ENCODE results near the gene HOXD1.

The HOXD1 gene

DNA sequence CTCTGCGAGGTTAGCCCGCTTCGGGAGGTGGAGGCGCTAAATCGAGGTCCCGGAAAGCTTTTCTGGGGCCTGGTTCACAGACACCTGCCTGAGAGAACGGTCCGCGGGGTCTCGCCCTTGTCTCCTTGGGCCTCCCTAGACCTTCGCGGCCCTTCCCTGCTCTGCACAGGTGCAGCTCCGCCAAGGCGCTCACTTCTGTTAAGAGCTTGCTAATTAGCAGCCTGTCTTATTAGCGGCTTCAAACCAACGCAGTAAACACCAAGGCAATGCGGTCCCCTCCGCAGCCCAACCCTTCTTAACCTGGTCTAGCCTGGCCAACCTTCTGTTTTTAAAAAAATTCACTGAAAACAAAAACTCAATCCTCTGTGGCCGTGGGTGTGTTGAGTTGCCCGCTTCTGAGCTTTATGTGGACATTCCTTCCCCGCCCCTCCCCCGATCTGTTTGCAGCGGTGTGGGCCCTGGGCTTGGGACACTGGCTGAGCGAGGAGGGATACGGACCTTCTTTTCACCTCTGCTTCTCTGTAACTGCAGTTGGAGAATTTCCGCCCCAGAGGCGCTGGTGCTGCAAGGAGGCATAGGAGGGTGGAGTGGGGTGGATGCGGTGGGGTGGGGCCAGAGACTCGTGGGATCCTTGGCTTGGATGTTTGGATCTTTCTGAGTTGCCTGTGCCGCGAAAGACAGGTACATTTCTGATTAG is 40.5 kb upstream of the HOXD1 start:
- Histone ChIP-seq H3K27ac (ENCODE audit: low read depth, low read length) (no peak overlapping the region), H4K20me1 (ENCODE audit: low read depth, low read length) (no peaks in the 10 kb centered on the region), H3K79me2 (ENCODE audit: insufficient read depth, low read length) (no peaks in the 10 kb centered on the region), H3K4me2 (ENCODE audit: low read depth, low read length, poor library complexity, severe bottlenecking) (no peak overlapping the region), H3K36me3 (ENCODE audit: low read length) (no peaks in the 10 kb centered on the region), H3K9ac (ENCODE audit: low read length) (no peak overlapping the region), H3K4me3 (ENCODE audit: insufficient read depth, low read length, poor library complexity, severe bottlenecking) (no peak overlapping the region), H3K9me3 (ENCODE audit: insufficient read depth, low read length) (no peaks in the 10 kb centered on the region), H2AFZ (ENCODE audit: low read depth, low read length, severe bottlenecking) (no peak overlapping the region), H3F3A (ENCODE audit: insufficient read depth) (no peaks in the 10 kb centered on the region), H3K9me2 (replicated peaks; ENCODE audit: insufficient read depth, low read length) (no peaks in the 10 kb centered on the region), H3K27me3 (ENCODE audit: low read length) (no peaks in the 10 kb centered on the region)
- no peak for TF ChIP-seq EZH2phosphoT487 (conservative IDR thresholded peaks at IDR 0.05; ENCODE audit: low read length)
- TF ChIP-seq, protein P1, sequence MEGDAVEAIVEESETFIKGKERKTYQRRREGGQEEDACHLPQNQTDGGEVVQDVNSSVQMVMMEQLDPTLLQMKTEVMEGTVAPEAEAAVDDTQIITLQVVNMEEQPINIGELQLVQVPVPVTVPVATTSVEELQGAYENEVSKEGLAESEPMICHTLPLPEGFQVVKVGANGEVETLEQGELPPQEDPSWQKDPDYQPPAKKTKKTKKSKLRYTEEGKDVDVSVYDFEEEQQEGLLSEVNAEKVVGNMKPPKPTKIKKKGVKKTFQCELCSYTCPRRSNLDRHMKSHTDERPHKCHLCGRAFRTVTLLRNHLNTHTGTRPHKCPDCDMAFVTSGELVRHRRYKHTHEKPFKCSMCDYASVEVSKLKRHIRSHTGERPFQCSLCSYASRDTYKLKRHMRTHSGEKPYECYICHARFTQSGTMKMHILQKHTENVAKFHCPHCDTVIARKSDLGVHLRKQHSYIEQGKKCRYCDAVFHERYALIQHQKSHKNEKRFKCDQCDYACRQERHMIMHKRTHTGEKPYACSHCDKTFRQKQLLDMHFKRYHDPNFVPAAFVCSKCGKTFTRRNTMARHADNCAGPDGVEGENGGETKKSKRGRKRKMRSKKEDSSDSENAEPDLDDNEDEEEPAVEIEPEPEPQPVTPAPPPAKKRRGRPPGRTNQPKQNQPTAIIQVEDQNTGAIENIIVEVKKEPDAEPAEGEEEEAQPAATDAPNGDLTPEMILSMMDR (IDR thresholded peaks at IDR 0.05; ENCODE audit: insufficient read depth, low read length, poor library complexity, severe bottlenecking), result no peak

DNA sequence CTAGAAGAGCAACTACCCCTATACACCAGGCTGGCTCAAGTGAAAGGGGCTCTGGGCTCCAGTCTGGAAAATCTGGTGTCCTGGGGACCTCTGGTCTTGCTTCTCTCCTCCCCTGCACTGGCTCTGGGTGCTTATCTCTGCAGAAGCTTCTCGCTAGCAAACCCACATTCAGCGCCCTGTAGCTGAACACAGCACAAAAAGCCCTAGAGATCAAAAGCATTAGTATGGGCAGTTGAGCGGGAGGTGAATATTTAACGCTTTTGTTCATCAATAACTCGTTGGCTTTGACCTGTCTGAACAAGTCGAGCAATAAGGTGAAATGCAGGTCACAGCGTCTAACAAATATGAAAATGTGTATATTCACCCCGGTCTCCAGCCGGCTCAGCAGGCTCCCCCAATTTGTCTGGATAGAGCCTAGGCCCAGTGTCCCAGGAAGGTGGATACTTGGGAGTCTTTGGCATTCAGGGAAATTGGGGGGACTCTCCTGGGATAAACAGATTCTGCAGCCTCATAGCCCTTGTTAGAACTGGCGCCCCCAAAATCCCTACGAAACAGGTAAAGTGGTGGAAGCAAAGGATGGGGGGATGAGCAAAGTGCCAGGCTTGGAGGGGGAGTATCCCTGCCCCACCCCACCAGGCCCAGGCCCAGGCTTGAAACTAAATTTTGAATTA is 39.6 kb upstream of the HOXD1 start:
- Histone ChIP-seq H3K4me2 (ENCODE audit: low read depth, low read length, poor library complexity, severe bottlenecking) (no peak overlapping the region), H3F3A (ENCODE audit: insufficient read depth) (no peaks in the 10 kb centered on the region), H3K9me2 (replicated peaks; ENCODE audit: insufficient read depth, low read length) (no peaks in the 10 kb centered on the region), H3K36me3 (ENCODE audit: low read length) (no peaks in the 10 kb centered on the region), H3K27me3 (ENCODE audit: low read length) (no peaks in the 10 kb centered on the region), H3K9me3 (ENCODE audit: insufficient read depth, low read length) (no peaks in the 10 kb centered on the region), H3K9ac (ENCODE audit: low read length) (no peak overlapping the region), H4K20me1 (ENCODE audit: low read depth, low read length) (no peaks in the 10 kb centered on the region), H2AFZ (ENCODE audit: low read depth, low read length, severe bottlenecking) (no peak overlapping the region), H3K79me2 (ENCODE audit: insufficient read depth, low read length) (no peaks in the 10 kb centered on the region), H3K4me3 (ENCODE audit: insufficient read depth, low read length, poor library complexity, severe bottlenecking) (no peak overlapping the region), H3K27ac (ENCODE audit: low read depth, low read length) (no peak overlapping the region)
- no peak for TF ChIP-seq EZH2phosphoT487 (conservative IDR thresholded peaks at IDR 0.05; ENCODE audit: low read length)
- TF ChIP-seq, protein P1 (IDR thresholded peaks at IDR 0.05; ENCODE audit: insufficient read depth, low read length, poor library complexity, severe bottlenecking), result no peak

DNA sequence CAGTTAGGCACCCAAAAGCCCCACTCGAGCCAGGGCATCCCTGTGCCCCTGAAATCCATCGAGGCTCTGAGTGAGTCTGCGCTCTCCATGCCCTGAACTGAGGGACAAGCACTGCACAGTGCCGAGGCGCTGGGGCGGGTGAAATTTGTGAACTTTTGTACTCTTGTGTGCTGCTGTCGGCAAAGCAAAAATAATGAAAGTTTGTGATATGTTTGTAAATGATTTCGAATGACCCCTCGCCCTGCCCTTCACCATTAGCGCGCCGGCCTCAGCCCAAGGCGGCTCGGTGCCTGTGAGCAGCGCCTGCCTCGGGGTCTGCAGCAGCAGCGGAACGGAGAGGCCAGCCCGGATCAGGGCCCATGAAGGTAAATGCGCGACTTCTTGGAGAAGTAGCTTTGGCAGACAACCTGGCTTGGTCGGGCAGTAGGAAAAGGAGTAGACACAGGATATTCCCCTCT is 39.0 kb upstream of the HOXD1 start:
- H3K9me3 ChIP-seq (ENCODE audit: insufficient read depth, low read length), result no peaks in the 10 kb centered on the region

More for the DNA sequence above, 39.0 kb upstream of the HOXD1 start:
- H3K9ac ChIP-seq (ENCODE audit: low read length), result no peak overlapping the region
- TF ChIP-seq EZH2phosphoT487 (conservative IDR thresholded peaks at IDR 0.05; ENCODE audit: low read length), result no peak
- TF ChIP-seq, protein P1 (IDR thresholded peaks at IDR 0.05; ENCODE audit: insufficient read depth, low read length, poor library complexity, severe bottlenecking), result no peak
- no peaks in the 10 kb centered on the region for H3K27me3 ChIP-seq (ENCODE audit: low read length)
- H2AFZ ChIP-seq (ENCODE audit: low read depth, low read length, severe bottlenecking), result no peak overlapping the region
- no peak overlapping the region for H3K4me2 ChIP-seq (ENCODE audit: low read depth, low read length, poor library complexity, severe bottlenecking)
- H3K36me3 ChIP-seq (ENCODE audit: low read length), result no peaks in the 10 kb centered on the region
- H3K79me2 ChIP-seq (ENCODE audit: insufficient read depth, low read length), result no peaks in the 10 kb centered on the region
- no peaks in the 10 kb centered on the region for H3F3A ChIP-seq (ENCODE audit: insufficient read depth)
- no peaks in the 10 kb centered on the region for H4K20me1 ChIP-seq (ENCODE audit: low read depth, low read length)
- H3K9me2 ChIP-seq (replicated peaks; ENCODE audit: insufficient read depth, low read length), result no peaks in the 10 kb centered on the region
- no peak overlapping the region for H3K27ac ChIP-seq (ENCODE audit: low read depth, low read length)
- H3K4me3 ChIP-seq (ENCODE audit: insufficient read depth, low read length, poor library complexity, severe bottlenecking), result no peak overlapping the region

Measured in SU-DHL-6 (cell line).